ENCODE measurements around the gene NAV3.

DNA sequence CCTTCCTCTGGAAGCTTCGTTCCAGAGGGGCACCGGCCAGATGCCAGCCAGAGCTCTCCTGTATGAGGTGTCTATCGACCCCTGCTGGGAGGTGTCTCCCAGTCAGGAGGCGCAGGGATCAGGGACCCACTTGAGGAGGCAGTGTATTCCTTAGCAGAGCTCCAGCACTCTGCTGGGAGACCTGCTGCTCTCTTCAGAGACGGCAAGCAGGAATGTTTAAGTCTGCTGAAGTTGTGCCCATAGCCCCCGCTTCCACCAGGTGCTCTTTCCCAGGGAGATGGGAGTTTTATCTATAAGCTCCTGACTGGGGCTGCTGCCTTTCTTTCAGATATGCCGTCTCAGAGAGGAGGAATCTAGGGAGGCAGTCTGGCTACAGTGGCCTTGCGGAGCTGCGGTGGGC lies 22.2 kb upstream of the NAV3 start:
- TF ChIP-seq, protein P1, sequence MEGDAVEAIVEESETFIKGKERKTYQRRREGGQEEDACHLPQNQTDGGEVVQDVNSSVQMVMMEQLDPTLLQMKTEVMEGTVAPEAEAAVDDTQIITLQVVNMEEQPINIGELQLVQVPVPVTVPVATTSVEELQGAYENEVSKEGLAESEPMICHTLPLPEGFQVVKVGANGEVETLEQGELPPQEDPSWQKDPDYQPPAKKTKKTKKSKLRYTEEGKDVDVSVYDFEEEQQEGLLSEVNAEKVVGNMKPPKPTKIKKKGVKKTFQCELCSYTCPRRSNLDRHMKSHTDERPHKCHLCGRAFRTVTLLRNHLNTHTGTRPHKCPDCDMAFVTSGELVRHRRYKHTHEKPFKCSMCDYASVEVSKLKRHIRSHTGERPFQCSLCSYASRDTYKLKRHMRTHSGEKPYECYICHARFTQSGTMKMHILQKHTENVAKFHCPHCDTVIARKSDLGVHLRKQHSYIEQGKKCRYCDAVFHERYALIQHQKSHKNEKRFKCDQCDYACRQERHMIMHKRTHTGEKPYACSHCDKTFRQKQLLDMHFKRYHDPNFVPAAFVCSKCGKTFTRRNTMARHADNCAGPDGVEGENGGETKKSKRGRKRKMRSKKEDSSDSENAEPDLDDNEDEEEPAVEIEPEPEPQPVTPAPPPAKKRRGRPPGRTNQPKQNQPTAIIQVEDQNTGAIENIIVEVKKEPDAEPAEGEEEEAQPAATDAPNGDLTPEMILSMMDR (conservative IDR thresholded peaks at IDR 0.05; ENCODE audit: low read depth, low read length) = no peak
- no peak for TF ChIP-seq EZH2 (IDR thresholded peaks at IDR 0.05; ENCODE audit: borderline replicate concordance, low read depth, low read length, poor library complexity, severe bottlenecking)

Measured in A673 (cell line).